WI38 (cell line): Measurements from ENCODE around the gene LRWD1.
"Not testable (repeated sequence)": the region's sequence is repeated elsewhere in the genome, so short reads cannot be mapped to it uniquely, and the experiment has no call there.

ENCODE experiments used
- H3K4me3 ChIP-seq: 2 replicates; pipeline ENCODE4 v1.5.1; 2011; ENCODE audit warnings: low read depth, mild to moderate bottlenecking, control low read depth, low read length
- TF ChIP-seq, protein P1 (sequence below): IDR thresholded peaks from 2 replicates; pipeline ENCODE4 v1.5.1; 2012; ENCODE audit warnings: low read depth, mild to moderate bottlenecking, control low read depth, low read length

Gene LRWD1

DNA sequence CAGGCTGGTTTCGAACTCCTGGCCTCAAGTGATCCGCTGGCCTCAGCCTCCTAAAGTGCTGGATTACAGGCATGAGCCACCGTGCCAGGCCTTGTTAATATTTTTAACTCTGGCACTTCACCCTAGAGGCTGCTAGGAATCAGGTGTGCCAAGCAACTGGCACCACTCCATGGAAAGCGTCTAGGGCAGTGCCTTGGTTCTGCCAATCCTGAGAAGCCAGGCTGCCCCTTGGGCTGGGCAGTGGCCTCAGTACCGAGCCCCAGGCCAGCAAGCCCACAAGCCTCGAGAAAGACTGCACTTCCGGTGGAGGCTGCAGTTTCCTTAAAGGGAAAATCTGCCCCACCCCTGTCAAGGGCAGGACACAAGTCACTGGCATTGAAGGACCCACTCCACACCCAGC lies 11.5 kb upstream of the LRWD1 start:
- TF ChIP-seq, protein P1, sequence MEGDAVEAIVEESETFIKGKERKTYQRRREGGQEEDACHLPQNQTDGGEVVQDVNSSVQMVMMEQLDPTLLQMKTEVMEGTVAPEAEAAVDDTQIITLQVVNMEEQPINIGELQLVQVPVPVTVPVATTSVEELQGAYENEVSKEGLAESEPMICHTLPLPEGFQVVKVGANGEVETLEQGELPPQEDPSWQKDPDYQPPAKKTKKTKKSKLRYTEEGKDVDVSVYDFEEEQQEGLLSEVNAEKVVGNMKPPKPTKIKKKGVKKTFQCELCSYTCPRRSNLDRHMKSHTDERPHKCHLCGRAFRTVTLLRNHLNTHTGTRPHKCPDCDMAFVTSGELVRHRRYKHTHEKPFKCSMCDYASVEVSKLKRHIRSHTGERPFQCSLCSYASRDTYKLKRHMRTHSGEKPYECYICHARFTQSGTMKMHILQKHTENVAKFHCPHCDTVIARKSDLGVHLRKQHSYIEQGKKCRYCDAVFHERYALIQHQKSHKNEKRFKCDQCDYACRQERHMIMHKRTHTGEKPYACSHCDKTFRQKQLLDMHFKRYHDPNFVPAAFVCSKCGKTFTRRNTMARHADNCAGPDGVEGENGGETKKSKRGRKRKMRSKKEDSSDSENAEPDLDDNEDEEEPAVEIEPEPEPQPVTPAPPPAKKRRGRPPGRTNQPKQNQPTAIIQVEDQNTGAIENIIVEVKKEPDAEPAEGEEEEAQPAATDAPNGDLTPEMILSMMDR: no peak
- H3K4me3 ChIP-seq: no peak overlapping the region

DNA sequence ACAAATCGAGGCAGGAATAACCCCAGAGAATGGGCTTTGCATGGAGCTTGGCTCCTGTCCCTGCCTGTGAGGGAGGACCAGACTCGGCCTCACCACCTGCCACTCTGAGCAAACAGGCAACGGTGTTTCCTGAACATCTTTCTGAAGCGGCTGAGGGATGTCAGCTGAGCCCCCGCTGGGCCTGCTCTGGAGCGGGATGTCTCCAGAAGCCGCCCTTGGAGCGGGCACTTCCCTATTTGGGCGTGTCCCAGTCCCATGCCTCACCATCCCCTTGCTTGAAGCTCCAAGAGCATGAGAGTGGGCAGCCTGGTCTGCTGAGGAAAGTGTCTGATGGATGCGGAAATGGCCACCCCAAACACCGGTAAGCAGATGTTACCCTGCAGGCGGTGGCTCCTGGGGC lies 10.3 kb upstream of the LRWD1 start:
- TF ChIP-seq, protein P1: no peak
- H3K4me3 ChIP-seq: no peak overlapping the region

DNA sequence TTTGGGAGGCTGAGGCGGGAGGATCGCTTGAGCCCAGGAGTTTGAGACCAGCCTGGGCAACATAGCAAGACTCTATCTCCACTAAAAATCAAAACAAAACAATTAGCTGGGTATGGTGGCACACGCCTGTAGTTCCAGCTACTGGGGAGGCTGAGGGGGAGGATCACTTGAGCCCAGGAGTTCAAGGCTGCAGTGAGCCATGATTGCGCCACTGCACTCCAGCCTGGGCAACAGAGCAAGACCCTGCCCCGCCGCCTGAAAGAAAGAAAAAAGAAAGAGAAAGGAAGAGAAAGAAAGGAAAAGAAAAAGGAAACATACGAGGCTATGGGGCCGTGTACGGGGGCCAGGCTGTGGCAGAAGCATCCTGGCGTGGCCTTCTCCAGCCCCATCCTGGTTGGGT lies 9.9 kb upstream of the LRWD1 start:
- not testable (repeated sequence) for H3K4me3 ChIP-seq

DNA sequence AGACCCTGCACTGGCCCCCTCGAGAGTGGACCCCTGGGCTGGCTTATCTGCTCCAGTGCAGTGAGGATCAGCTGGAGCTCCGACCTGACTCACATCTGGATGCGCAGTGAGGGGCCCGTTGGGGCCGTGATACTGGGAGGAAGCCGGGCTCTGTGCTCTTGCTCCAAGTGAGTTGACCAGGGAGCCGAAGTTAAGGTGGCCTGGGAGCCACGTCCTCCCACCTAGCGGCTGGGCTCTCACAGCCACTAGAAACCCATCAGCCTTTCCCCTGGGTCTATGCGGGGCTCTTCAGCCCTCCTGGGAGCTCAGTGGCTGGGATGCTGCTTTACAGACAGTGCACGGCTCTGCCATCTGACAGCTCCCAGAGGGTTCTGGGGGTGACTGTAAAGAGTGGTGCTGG lies 9.2 kb upstream of the LRWD1 start:
- no peak overlapping the region for H3K4me3 ChIP-seq
- TF ChIP-seq, protein P1: no peak

DNA sequence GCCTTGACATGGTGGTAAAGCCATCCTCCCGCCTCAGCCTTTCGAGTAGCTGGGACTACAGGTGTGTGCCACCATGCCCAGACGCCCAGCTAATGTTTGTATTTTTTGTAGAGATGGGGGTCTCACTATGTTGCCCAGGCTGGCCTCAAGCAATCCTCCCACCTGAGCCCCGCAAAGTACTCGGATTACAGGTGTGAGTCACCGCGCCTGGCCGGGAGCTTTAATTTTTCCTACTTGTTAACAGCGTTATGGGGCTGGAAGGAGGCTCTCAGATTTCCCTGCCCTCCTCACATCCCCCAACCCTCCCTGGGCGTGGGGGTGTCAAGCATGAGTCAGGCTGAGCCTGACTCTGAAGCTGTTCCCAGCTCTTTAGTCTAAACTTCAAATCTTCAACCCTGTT lies 8.5 kb upstream of the LRWD1 start:
- no peak overlapping the region for H3K4me3 ChIP-seq
- TF ChIP-seq, protein P1: no peak

DNA sequence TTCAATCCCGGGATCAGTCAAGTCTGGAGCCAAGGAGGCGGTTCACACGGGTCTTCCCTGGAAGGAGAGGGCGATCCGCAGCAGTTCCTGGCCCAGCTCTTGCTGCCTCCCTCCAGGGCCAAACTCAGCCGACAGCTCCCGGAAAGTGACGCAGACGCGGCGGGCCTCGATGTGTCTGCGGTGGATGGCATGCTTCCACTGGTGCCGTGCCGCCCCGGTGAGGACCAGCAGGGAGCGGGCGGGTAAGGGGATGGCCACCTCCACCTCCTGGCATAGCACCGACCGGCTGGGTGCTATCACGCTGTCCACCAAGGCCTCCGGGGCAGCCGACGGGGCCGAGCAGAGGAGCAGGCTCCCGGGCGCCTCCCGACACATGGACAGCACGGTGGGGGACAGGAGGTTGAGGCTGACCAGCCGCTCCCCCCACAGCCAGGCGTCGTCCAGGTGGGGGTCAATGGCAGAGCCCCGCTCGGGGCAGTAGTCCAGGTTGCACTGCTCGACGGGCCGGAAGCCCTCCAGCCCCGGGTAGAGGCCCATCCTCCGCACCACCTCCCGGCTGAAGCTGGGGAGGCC lies 7.3 kb upstream of the LRWD1 start:
- TF ChIP-seq, protein P1: no peak
- no peak overlapping the region for H3K4me3 ChIP-seq

DNA sequence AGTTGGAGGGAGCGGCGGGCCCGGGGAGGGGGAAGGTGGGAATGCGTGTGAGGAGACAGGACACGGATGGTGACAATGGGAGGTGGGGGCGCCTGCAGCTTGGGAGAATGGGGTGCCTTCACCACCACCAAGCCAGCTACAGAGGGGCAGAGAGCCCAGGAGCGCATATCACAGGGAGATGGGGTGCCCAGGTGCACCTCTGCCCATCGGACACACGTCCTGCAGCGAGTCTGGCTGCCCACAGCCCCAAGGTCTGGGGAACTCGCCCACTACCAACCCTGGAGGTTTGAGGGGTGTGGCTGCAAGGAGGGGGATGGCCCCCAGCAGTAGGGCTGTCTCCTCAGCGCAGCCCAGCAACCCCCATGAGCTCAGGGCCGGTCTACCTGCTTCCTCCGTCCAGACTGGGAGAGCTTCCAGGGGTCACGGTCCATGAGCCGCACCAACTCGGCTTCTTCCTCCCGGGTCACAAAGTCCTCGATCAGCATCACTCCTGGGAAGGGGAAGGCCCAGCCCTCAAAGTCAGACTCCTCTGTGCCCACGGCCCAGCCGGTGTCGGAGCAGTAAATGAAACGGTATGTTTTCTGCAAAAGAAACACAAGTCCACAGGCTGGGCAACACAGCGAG lies 5.5 kb upstream of the LRWD1 start:
- TF ChIP-seq, protein P1: no peak
- H3K4me3 ChIP-seq: no peak overlapping the region

DNA sequence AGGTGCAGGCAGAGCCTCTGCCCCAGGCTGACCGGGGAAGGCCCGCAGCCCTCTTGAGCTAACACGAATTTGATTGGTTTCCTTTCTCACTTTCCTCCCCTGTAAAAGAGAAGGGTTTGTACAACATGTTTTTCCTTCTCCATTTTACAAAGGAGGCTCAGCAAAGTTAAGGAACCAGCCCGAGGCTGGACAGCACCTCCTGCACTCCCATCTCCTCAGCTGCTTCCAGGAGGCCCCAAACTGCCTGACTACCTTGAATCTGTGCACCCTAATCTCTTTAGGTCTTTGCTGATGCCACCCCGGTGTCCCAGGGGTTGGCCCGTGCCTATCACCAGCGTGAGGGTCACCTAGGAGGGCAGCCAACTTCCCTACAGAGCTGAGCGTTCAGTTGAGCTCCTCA lies 4.3 kb upstream of the LRWD1 start:
- no peak overlapping the region for H3K4me3 ChIP-seq
- TF ChIP-seq, protein P1: no peak
